C4-2B (cell line): ENCODE data around the gene OGFOD1.
"Not testable (repeated sequence)": the region's sequence is repeated elsewhere in the genome, so short reads cannot be mapped to it uniquely, and the experiment has no call there.

Experiments
- H3K27ac ChIP-seq: fragments of 450-650 bp; 2 replicates; pipeline ENCODE4 v1.5.1; 2017
- CTCF ChIP-seq: fragments of 450-650 bp; conservative IDR thresholded peaks from 2 replicates; pipeline ENCODE4 v1.5.1; 2017; ENCODE audit warnings: mild to moderate bottlenecking
- ZFX ChIP-seq: fragments of 450-650 bp; IDR thresholded peaks from 2 replicates; pipeline ENCODE4 v1.6.1; 2017

Gene OGFOD1

GRCh38 chr16:56480776-56481467 lies 29.6 kb downstream of the OGFOD1 start:
- no peak overlapping the region for H3K27ac ChIP-seq
- TF ChIP-seq CTCF, result no peak
- no peak for TF ChIP-seq ZFX

- TF ChIP-seq ZFX (no peak), CTCF (no peak)
- H3K27ac ChIP-seq, result no peak overlapping the region
Observed at GRCh38 chr16:56481468-56482122, 30.2 kb downstream of the OGFOD1 start.

GRCh38 chr16:56482683-56483236 lies 31.4 kb downstream of the OGFOD1 start:
- no peak for TF ChIP-seq ZFX

GRCh38 chr16:56483394-56483793 lies 32.0 kb downstream of the OGFOD1 start:
- no peak overlapping the region for H3K27ac ChIP-seq
- no peak for TF ChIP-seq ZFX
- TF ChIP-seq CTCF, result no peak

More at GRCh38 chr16:56482683-56483236, 31.4 kb downstream of the OGFOD1 start:
- H3K27ac ChIP-seq, result no peak overlapping the region

GRCh38 chr16:56488035-56488434 lies 36.7 kb downstream of the OGFOD1 start:
- TF ChIP-seq CTCF, result no peak
- TF ChIP-seq ZFX, result no peak
- no peak overlapping the region for H3K27ac ChIP-seq

- H3K27ac ChIP-seq, result not testable (repeated sequence)
Observed at GRCh38 chr16:56488868-56489267, 37.5 kb downstream of the OGFOD1 start.

- H3K27ac ChIP-seq, result no peak overlapping the region
- TF ChIP-seq CTCF (no peak), ZFX (no peak)
Observed at GRCh38 chr16:56491657-56492261, 40.4 kb downstream of the OGFOD1 start.

GRCh38 chr16:56493126-56493525 lies 41.8 kb downstream of the OGFOD1 start:
- H3K27ac ChIP-seq, result no peak overlapping the region
- no peak for TF ChIP-seq CTCF
- TF ChIP-seq ZFX, result no peak
